Measurements from ENCODE around the gene IL4I1. TPM values are rescaled to one million over a fixed set of nuclear protein-coding genes. Genes with fewer than 3 reads are reported as not detected.

The IL4I1 gene
- polyA plus RNA-seq, 4 donors = 2.3 to 3.0 (median 2.5) TPM

DNA sequence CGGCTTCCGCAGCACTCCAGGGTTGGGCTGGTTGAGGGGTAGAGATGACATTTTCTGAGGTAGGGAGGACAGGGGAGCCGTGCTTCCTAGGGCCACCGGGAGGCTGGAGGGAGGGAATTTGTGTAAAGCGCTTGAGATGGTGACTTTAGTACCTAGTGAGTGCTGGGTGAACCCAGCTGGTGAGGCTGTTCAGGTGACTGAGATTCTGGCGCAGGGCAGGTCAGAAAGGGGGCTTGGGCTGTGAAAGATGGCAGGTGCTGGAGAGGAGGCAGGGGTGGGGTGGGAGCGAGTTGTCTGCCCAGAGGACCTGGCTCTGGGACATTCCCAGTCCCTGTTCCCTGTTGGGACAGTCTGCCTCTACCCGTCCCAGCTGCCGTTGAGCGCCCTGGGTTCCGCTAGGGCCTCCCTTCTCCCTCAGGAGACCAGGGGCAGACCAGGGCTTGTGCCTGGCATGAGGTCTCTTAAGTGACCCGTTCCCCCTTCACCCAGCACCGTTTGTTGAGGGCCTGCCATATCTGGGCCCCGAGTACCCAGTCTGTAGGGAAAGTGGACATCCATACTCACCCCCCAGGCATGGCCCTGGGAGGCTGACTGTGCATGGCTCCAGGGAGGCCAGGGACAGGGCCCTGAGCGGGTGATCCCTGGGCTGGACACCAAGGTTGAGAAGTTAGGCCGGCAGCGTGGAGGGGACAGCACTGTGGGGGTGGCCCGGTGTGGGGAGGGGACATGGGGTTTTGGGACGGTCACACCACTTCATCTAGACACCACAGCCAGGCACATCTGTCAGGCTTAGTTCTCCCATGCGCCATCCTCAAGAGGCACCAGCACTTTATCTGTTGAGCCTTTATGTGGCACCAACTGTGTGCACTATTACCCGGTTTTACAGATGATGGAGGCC lies 40.8 kb downstream of the IL4I1 start:
- no peak for DNase-seq (ENCODE audit: low read depth in 4 of 4, low spot score in 2 of 4)

DNA sequence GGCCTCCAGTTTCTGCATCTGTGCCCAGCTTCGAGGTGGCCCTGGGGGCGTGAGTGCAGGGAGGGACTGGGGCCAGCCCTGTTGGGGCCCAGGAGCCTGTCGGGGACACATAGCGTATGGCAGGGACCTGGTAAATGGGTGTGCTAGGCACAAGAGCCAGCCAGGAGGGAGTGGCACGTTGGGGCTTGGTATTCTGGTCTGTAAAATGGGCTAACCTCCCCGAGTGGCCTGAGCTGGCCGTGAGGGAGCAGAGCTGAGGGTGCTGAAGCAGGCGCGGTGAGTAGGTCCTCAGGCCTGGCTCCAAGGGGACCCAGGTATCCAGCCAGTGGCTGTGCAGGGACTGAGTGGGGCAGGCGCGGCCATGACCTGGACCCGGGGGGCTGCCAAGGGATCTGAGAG lies 41.4 kb downstream of the IL4I1 start:
- DNase-seq (ENCODE audit: low read depth in 4 of 4, low spot score in 2 of 4) = no peak

DNA sequence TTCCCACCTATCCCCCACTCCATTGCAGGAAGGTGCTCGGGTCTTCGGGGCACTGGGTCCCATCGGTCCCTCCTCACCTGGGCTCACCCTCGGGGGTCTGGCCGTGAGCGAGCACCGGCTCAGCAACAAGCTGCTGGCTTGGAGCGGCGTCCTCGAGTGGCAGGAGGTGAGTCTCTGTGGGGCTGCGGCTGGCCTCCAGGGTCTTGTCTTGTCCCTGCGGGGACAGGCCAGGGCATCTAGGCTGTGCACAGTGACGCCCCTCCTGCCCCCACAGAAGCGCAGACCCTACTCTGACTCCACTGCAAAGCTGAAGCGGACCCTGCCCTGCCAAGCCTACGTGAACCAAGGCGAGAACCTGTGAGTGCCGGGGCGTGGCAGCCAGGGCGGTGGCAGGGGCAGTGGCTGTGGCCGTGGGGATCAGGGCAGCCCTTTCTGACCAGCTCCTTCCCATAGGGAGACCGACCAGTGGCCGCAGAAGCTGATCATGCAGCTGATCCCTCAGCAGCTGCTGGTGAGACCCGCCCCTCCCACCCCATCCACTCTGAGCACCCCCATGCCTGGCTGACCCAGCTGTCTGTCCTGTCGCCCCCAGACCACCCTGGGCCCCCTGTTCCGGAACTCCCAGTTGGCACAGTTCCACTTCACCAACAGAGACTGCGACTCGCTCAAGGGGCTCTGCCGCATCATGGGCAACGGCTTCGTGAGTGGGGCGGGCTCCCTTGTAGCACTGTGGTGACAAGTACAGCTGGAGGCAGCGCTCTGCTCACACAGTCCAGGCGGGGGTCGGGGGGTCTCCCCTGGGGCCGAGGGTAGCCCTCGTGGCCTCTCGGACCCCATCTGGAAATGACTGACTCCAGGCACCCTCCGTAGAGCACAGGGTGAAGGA lies 42.1 kb downstream of the IL4I1 start:
- no peak for DNase-seq (ENCODE audit: low read depth in 4 of 4, low spot score in 2 of 4)

DNA sequence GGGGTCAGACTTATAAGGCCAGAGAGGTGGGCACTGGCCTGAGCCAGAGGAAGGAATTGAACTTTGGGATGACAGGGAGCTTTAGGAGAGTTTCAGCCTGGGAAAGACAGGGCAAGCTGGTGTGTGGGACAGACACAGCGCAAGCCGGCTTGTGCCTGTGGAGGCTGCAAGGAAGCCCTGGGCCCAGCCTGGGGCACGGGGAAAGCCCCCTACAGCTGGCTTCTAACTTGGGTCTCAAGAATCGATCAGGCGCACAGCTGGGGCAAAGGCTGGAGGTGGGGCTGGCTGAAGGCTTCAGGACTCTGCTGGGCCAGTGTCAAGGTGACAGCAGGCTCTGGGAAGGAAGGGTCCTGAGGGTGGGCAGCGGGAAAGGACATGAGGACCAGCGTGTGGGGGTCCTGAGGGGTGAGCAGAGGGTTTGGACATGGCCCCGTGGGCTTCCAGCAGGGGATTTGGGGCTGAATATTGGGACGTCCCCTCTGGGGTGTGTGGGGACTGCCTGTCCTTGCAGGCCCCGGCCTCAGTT lies 42.8 kb downstream of the IL4I1 start:
- no peak for DNase-seq (ENCODE audit: low read depth in 4 of 4, low spot score in 2 of 4)

DNA sequence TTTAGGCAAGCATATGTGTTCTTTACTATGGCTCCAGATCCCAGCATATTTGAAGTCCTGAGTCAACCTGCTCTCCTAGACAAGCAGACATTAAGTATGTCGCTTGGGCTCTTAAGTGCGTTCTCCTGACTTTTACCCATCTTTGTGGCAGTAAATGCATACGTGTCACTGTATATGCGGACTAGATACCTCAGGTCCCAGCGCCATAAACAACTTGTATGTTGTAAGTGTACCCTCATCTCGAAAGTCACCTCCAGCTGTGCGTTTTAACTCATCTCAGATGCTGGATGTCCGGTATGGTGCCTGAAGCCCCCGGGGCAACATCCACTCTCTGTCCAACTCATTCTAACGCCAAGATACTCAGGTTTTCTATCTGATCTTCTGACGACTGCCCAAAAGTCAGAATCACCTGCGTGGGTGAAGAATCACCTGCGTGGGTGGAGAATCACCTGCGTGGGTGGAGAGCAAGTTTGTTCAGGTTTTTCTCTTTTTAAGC lies 44.0 kb downstream of the IL4I1 start:
- DNase-seq (ENCODE audit: low read depth in 4 of 4, low spot score in 2 of 4) = no peak

DNA sequence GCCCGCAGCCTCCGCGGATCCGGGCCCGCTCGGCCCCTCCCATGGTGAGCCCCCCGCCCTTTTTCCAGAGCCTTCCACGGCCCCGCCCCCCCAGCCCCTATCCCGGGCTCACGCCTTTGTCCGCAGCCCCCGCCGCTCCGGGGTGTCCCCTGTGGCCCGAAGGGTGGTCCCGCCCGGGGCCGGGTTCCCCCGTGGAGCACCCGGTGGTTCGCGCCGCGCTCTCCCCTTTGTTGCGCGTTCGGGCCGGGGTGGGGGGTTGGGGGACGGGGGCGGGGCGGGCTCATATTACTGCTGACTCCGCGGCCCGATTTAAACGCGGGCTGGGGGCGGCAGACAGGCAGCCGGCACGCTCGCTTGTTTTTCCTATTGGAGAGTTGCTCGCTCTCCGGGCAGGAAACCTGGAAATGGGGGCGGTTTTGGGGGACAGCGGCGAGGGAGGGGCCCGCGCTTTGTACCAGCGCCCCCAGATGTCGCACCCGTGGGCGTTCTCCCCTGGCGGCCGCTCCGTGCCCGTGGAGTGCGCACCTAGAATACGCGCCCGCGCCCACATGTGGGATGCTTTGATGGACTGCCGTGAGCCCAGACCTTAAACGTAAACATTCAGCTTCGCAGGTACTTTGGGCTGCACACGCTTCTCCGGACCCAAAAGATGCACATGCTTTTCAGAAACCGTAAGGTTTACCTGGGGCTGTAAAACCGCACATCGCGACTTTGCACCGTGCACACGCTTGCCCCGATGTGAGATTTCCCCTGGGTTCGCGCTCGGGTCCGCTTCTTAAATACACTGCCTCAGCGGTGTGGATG lies 45.0 kb downstream of the IL4I1 start:
- DNase-seq (ENCODE audit: low read depth in 4 of 4, low spot score in 2 of 4) = peak in 1 of 4 donors; percentile 31

DNA sequence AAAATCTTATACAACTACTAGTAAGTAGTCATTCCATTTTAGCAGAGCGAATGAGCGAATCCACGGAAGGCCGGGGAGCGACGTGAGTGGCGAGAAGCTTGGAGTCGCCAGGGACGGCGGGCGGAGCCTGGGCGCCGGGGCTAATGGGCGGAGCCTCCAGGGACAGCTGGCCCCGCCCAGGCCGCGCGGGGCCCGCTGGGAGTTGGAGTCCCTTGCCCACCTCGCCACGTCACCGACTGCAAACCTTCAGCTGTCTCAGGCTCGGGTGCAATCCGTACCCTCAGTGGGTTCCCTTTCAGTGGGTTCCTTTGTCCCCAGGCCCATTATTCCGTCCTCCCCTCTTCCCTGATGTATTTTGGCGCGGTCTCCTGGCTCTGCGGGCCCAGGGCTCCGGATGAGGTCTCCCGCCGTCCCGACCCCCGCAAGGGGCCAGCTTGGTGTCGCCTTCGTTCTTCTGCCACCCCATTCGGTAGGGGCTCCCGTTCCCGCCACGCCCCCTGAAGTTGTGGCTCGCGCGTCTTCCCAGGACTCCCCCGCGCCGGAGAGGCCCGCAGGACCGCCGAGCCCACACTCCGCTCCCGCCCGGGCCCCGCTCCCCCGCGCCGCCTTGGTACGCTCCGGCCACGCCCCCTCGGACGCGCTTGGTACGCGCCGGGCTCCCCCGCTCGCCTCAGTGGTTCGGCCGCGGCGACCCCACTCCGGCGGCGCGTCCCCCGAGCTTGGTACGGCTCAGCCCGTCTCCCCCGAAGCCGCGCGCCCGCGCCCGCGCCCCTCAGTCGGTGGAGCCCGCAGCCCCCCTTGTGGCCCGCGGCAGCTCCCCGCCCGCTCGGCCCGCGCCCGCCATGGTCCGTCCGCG lies 46.0 kb downstream of the IL4I1 start, which contains the start of gene PTOV1:
PTOV1 (plus strand) TSS at position 673 of the 856 bp plus-strand sequence.
- DNase-seq (ENCODE audit: low read depth in 4 of 4, low spot score in 2 of 4) = peak; percentile 79 to 87 (median 82)

DNA sequence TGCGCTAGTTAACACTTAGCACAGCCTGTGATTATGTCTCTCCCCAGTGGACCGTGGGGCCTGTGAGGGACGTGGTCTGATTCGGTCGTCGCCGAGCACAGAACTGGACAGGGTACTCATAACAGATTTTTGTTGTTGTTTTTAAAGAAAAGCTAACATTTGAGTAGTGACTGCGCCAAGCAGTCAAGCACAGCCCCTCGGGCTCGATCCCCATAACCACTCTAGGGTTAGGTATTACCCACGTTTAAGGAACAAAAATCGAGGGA lies 46.5 kb downstream of the IL4I1 start:
- DNase-seq (ENCODE audit: low read depth in 4 of 4, low spot score in 2 of 4) = no peak

DNA sequence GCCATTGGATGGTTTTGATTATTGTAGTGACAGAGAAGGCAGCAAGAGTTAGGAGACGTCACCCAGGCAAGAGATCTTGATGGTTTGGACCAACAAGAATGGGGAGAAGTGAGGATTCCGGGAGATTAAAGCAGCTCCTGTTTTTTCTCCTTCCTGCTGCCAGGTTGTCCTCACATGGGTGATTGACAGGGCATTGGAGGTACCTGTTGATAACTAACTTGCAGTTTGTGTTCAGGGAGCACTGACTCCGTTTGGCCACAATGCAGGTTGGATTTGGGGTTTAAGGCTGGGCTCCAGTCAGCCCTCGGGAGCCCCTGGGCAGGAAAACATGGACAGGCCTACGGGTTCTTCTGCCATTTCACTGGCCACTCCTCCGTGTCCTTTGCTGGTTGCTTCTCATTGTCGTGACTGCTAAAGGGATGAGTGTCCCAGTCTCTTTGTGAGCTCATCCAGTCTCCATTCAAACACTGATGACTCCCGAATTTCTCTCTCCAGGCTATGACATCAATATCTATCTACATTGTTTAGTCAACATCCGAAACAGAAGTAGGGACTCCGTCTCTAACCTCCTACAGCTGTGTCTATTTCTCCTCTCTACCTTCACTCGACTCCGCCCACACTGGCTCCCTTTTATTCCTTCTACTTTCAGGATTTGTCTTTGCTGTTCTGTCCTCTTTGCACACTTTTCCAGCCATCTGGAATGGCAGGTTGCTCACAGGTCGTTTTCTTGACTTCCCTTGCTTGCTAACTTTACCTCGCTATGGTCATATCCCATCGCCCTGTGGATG lies 47.1 kb downstream of the IL4I1 start:
- no peak for DNase-seq (ENCODE audit: low read depth in 4 of 4, low spot score in 2 of 4)

DNA sequence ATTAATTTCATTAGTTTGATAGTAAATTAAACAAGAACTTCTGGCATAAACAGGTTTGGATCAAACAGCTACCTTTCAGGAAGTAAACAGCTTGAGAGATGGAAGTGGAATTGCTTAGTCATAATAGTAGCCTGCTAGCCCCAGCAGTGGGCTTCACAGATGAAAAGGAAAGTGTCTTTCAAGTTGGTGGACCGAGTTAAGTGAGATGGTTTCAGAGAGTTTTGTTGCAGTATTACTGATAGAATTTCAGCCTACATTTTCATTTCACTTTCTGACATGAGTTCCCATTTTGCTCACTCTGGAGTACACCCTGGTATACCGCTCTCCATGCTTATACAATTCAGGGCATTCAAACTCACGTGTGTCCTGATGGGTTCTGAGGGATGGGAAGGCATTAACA lies 47.7 kb downstream of the IL4I1 start:
- DNase-seq (ENCODE audit: low read depth in 4 of 4, low spot score in 2 of 4) = no peak

DNA sequence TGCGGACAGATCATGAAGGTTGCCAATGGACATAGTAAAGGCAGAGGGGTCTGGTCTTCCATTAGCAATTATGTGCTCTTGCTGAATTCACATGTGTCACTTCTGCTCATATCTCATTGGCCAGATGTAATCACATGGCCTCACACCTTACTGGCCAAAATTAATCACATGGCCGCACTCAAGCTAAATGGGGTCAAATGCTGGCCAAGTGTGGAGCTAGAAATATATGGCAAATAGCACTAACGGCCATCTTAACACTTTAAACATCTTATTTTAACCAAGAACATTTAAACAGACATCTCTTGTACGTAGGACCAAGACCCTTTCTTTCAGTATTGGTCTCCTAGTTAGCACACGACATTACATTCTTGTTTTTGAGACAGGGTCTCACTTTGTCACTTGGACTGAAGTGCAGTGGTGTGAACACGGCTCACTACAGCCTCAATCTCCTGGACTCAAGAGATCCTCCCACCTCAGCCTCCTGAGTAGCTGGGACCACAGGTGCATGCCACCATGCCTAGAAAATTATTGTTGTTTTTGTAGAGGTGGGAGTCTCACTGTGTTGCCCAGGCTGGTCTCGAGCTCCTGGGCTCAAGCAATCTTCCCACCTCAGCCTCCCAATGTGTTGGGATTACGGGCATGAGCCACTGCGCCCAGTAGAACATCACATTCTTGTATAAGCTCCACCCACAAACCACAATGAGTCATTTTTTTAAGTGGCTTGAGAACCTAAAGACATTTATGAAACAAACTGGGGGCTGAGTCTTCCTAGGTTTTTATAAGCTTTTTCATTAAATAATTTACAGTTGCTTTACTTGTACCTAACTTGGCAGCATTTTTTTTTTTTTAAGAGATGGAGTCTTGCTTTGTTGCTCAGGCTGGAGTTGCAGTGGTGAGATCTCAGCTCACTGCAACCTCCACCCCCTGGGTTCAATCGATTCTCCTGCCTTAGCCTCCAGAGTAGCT lies 48.7 kb downstream of the IL4I1 start:
- no peak for DNase-seq (ENCODE audit: low read depth in 4 of 4, low spot score in 2 of 4)

DNA sequence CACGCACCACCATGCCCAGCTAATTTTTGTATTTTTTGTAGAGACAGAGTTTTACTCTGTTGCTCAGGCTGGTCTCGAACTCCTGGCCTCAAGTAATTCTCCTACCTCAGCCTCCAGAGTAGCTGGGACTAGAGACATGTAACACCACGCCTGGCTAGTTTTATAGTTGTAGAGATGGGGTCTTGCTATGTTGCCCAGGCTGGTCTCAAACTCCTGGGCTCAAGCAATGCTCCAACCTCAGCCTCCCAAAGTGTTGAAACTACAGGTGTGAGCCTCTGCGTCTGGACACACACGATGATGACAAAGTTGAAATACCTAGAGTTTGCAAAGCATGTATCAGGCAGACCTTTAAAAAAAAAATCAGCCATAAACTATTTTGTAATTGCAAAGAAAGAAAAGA lies 50.3 kb downstream of the IL4I1 start:
- DNase-seq (ENCODE audit: low read depth in 4 of 4, low spot score in 2 of 4) = no peak

DNA sequence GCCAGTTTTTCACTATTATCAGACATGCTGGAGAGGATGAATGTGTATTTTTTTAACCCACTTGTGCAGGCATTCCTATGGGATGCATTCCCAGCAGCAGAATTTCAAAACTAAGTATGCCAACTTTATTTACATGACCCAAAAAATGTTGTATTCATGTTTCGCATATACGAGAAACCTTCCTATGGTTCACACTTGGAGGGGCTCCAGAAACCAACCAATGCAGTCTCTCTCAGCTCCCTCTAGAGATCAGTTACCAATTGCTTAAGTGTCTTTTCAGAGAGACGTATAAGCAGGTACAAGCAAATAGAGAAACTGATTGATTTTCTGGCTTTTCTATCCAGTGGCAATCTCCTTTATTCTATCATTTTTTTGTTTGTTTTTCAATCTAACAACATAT lies 51.3 kb downstream of the IL4I1 start:
- DNase-seq (ENCODE audit: low read depth in 4 of 4, low spot score in 2 of 4) = no peak

DNA sequence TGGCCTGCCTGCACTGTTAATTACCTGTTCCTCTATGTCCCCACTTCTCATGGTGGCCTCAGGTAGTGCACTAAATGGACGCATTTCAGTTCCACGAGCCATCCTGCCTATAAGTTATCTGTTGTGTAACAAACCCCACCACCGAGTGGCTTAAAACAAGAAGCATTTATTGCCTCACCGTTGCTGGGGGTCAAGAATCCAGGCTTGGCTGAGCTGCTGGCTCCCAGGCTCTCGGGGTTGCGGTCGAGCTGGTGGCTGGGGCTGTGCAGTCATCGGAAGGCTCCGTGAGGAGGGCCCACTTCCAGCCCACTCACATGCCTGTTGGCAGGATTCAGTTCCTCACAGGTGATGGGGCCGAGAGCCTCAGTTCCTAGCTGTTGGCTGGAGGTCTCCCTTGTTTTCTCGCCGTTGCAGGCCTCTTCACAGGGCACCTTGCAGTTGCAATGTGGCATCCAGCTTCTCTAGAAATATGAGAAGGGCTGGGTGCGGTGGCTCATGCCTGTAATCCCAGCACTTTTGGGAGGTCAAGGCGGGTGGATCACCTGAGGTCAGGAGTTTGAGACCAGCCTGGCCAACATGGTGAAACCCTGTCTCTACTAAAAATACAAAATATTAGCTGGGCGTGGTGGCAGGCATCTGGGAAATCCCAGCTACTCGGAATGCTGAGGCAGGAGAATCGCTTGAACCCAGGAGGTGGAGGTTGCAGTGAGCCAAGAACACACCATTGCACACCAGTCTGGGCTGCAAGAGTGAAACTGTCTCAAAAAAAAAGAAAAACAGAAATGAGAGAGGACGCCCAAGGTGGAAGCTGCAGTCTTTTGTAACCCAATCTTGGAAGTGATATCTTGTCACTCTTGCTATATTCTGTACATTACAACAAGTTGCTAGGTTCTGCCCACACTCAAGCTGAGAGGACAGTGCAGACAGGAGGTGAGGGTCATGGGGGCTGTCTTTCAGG lies 52.3 kb downstream of the IL4I1 start:
- DNase-seq (ENCODE audit: low read depth in 4 of 4, low spot score in 2 of 4) = no peak

DNA sequence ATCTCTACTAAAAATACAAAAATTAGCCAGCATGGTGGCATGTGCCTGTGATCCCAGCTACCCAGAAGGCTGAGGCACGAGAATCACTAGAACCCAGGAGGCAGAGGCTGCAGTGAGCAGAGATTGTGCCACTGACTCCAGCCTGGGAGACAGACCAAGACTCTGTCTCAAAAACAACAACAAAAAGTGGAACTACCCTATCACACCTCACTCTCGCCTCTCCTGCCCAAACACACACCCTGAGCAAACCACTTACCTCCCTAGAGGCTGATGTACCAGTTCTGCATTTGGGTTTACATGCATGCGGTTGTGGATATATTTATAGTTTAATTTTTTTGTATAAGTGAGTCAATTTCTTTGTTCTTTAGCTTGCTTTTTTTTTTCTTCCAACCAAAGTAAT lies 53.4 kb downstream of the IL4I1 start:
- DNase-seq (ENCODE audit: low read depth in 4 of 4, low spot score in 2 of 4) = no peak

DNA sequence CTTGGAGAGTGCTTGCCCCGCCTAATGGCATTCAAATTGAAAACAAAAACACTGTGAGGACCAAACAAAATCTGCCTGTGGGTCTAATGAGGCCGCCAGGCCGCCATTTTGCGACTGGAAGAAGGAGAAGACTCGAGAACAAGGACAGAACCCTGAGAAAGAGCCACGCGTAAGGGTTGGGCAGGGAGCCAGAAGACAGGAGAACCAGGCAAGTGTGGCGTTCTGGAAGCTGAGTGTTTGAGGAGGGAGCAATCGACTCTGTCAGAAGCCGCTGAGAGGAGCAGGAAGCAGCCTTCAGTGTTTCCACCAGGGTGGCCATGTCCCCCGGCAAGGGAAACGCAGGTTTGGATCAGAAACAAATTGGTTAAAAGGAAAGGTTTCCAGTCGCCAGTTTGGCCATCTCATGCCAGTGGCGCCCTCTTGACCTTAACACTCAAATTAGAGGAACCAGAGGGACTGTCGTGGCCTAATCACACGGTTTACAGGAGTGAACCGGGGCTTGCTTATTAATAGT lies 55.9 kb downstream of the IL4I1 start:
- no peak for DNase-seq (ENCODE audit: low read depth in 4 of 4, low spot score in 2 of 4)

All from left renal cortex interstitium (tissue), 4 donors.